ENCODE results near the gene HSF2BP.
"Not testable (repeated sequence)": the region's sequence is repeated elsewhere in the genome, so short reads cannot be mapped to it uniquely, and the experiment has no call there.

Gene HSF2BP

GRCh38 chr21:43653626-43654025 lies 5.7 kb downstream of the HSF2BP start:
- Histone ChIP-seq H3K79me1 (ENCODE audit: low read length) (no peaks in the 10 kb centered on the region), H4K8ac (ENCODE audit: low read depth, low read length) (no peak overlapping the region), H2AK5ac (ENCODE audit: low read length) (no peak overlapping the region), H3K4me3 (ENCODE audit: low read depth, low read length) (no peak overlapping the region), H2AFZ (ENCODE audit: insufficient read depth, low read length, poor library complexity) (no peak overlapping the region), H3K18ac (ENCODE audit: low read length) (no peak overlapping the region), H3K14ac (ENCODE audit: low read length) (no peak overlapping the region), H3K4ac (ENCODE audit: low read depth, low read length) (no peak overlapping the region), H2BK12ac (ENCODE audit: low read length) (no peak overlapping the region), H3K36me3 (ENCODE audit: control insufficient read depth in 1 of 2, insufficient read depth in 2 of 2, low read length in 2 of 2) (no peaks in the 10 kb centered on the region), H3K23ac (ENCODE audit: low read length) (no peak overlapping the region), H3K27me3 (ENCODE audit: insufficient read depth, low read length) (no peaks in the 10 kb centered on the region), H3K79me2 (ENCODE audit: control insufficient read depth, insufficient read depth, low read length, poor library complexity) (no peaks in the 10 kb centered on the region), H4K91ac (ENCODE audit: low read depth, low read length) (no peak overlapping the region), H3K4me1 (ENCODE audit: control insufficient read depth in 1 of 2, insufficient read depth in 2 of 2, low read length in 2 of 2) (peaks cover under 1 to 3% of the 10 kb centered on the region in 2 experiments), H2BK5ac (ENCODE audit: low read depth, low read length, poor library complexity) (no peak overlapping the region), H3K27ac (ENCODE audit: low read depth, low read length) (no peak overlapping the region), H3K4me2 (ENCODE audit: low read length) (no peak overlapping the region), H3K9ac (ENCODE audit: low read length) (no peak overlapping the region), H4K12ac (ENCODE audit: low read depth, low read length) (no peak overlapping the region), H2BK120ac (ENCODE audit: insufficient read depth, low read length, poor library complexity) (no peak overlapping the region), H3K9me3 (ENCODE audit: insufficient read depth, low read depth, low read length) (no peaks in the 10 kb centered on the region)
- no CpG with 5 or more reads among the region's 6 CpGs for WGBS (ENCODE audit: extremely low coverage, insufficient coverage, insufficient read length)
- DNase-seq, result no peak

- H4K91ac ChIP-seq (ENCODE audit: low read depth, low read length), result no peak overlapping the region
- no peaks in the 10 kb centered on the region for H3K27me3 ChIP-seq (ENCODE audit: insufficient read depth, low read length)
- no peak overlapping the region for H3K4me3 ChIP-seq (ENCODE audit: low read depth, low read length)
- no peak overlapping the region for H3K18ac ChIP-seq (ENCODE audit: low read length)
- H3K27ac ChIP-seq (ENCODE audit: low read depth, low read length), result no peak overlapping the region
- H3K4me1 ChIP-seq (ENCODE audit: control insufficient read depth in 1 of 2, insufficient read depth in 2 of 2, low read length in 2 of 2), result peaks cover 0 to 3% of the 10 kb centered on the region in 2 experiments
- H3K23ac ChIP-seq (ENCODE audit: low read length), result no peak overlapping the region
- H3K9ac ChIP-seq (ENCODE audit: low read length), result no peak overlapping the region
- H4K12ac ChIP-seq (ENCODE audit: low read depth, low read length), result no peak overlapping the region
- H2BK5ac ChIP-seq (ENCODE audit: low read depth, low read length, poor library complexity), result no peak overlapping the region
- H4K8ac ChIP-seq (ENCODE audit: low read depth, low read length), result no peak overlapping the region
- no peak overlapping the region for H3K4me2 ChIP-seq (ENCODE audit: low read length)
- no peak overlapping the region for H2AFZ ChIP-seq (ENCODE audit: insufficient read depth, low read length, poor library complexity)
- H2BK120ac ChIP-seq (ENCODE audit: insufficient read depth, low read length, poor library complexity), result no peak overlapping the region
- no peaks in the 10 kb centered on the region for H3K36me3 ChIP-seq (ENCODE audit: control insufficient read depth in 1 of 2, insufficient read depth in 2 of 2, low read length in 2 of 2)
- H3K79me2 ChIP-seq (ENCODE audit: control insufficient read depth, insufficient read depth, low read length, poor library complexity), result no peaks in the 10 kb centered on the region
- no peak overlapping the region for H2AK5ac ChIP-seq (ENCODE audit: low read length)
- no CpG with 5 or more reads among the region's 6 CpGs for WGBS (ENCODE audit: extremely low coverage, insufficient coverage, insufficient read length)
- no peak for DNase-seq
- no peak overlapping the region for H2BK12ac ChIP-seq (ENCODE audit: low read length)
- H3K9me3 ChIP-seq (ENCODE audit: insufficient read depth, low read depth, low read length), result no peaks in the 10 kb centered on the region
- H3K79me1 ChIP-seq (ENCODE audit: low read length), result no peaks in the 10 kb centered on the region
- H3K14ac ChIP-seq (ENCODE audit: low read length), result no peak overlapping the region
- no peak overlapping the region for H3K4ac ChIP-seq (ENCODE audit: low read depth, low read length)
Observed at GRCh38 chr21:43652616-43653015, 6.7 kb downstream of the HSF2BP start.

DNA sequence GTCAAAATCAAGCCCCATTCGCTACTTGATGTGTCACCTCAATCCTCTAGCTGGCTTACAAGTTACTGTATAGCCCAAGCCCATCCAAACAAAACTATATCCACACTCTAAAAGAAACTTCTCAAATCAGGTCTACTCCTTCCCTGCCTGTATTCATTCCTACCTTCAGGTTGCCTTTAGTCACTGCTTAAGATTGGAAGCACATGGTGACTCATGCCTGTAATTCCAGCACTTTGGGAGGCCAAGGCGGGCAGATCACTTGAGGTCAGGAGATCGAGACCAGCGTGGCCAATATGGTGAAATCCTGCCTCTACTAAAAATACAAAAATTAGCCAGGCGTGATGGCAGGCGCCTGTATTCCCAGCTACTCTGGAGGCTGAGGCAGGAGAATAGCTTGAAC lies 7.4 kb downstream of the HSF2BP start:
- not testable (repeated sequence) for H3K79me1 ChIP-seq (ENCODE audit: low read length); H3K79me2 ChIP-seq (ENCODE audit: control insufficient read depth, insufficient read depth, low read length, poor library complexity); H2AK5ac ChIP-seq (ENCODE audit: low read length); H2BK5ac ChIP-seq (ENCODE audit: low read depth, low read length, poor library complexity); H4K12ac ChIP-seq (ENCODE audit: low read depth, low read length); H3K9me3 ChIP-seq (ENCODE audit: insufficient read depth, low read depth, low read length); H4K91ac ChIP-seq (ENCODE audit: low read depth, low read length); H3K4me3 ChIP-seq (ENCODE audit: low read depth, low read length); H2BK12ac ChIP-seq (ENCODE audit: low read length); H2AFZ ChIP-seq (ENCODE audit: insufficient read depth, low read length, poor library complexity); H3K27ac ChIP-seq (ENCODE audit: low read depth, low read length); H4K8ac ChIP-seq (ENCODE audit: low read depth, low read length); H3K4ac ChIP-seq (ENCODE audit: low read depth, low read length); H3K18ac ChIP-seq (ENCODE audit: low read length); H3K9ac ChIP-seq (ENCODE audit: low read length); H3K23ac ChIP-seq (ENCODE audit: low read length); H3K4me1 ChIP-seq (ENCODE audit: control insufficient read depth in 1 of 2, insufficient read depth in 2 of 2, low read length in 2 of 2); H3K4me2 ChIP-seq (ENCODE audit: low read length); H2BK120ac ChIP-seq (ENCODE audit: insufficient read depth, low read length, poor library complexity); H3K14ac ChIP-seq (ENCODE audit: low read length); H3K27me3 ChIP-seq (ENCODE audit: insufficient read depth, low read length); H3K36me3 ChIP-seq (ENCODE audit: control insufficient read depth in 1 of 2, insufficient read depth in 2 of 2, low read length in 2 of 2)
- DNase-seq, result peak; percentile 16 to 45
- no CpG with 5 or more reads among the region's 6 CpGs for WGBS (ENCODE audit: extremely low coverage, insufficient coverage, insufficient read length)

GRCh38 chr21:43648171-43648570 lies 11.1 kb downstream of the HSF2BP start:
- peaks cover 0 to 2% of the 10 kb centered on the region in 2 experiments for H3K4me1 ChIP-seq (ENCODE audit: control insufficient read depth in 1 of 2, insufficient read depth in 2 of 2, low read length in 2 of 2)
- H3K4me2 ChIP-seq (ENCODE audit: low read length), result no peak overlapping the region
- no peak overlapping the region for H3K4ac ChIP-seq (ENCODE audit: low read depth, low read length)
- no peak overlapping the region for H2BK5ac ChIP-seq (ENCODE audit: low read depth, low read length, poor library complexity)
- peaks cover 3% of the 10 kb centered on the region for H3K79me1 ChIP-seq (ENCODE audit: low read length)
- no peak overlapping the region for H3K9ac ChIP-seq (ENCODE audit: low read length)
- H2BK12ac ChIP-seq (ENCODE audit: low read length), result no peak overlapping the region
- no peak overlapping the region for H3K23ac ChIP-seq (ENCODE audit: low read length)
- H3K36me3 ChIP-seq (ENCODE audit: control insufficient read depth in 1 of 2, insufficient read depth in 2 of 2, low read length in 2 of 2), result no peaks in the 10 kb centered on the region
- H3K14ac ChIP-seq (ENCODE audit: low read length), result no peak overlapping the region
- H2BK120ac ChIP-seq (ENCODE audit: insufficient read depth, low read length, poor library complexity), result no peak overlapping the region
- H2AFZ ChIP-seq (ENCODE audit: insufficient read depth, low read length, poor library complexity), result no peak overlapping the region
- no peaks in the 10 kb centered on the region for H3K9me3 ChIP-seq (ENCODE audit: insufficient read depth, low read depth, low read length)
- no peaks in the 10 kb centered on the region for H3K79me2 ChIP-seq (ENCODE audit: control insufficient read depth, insufficient read depth, low read length, poor library complexity)
- no peak overlapping the region for H4K91ac ChIP-seq (ENCODE audit: low read depth, low read length)
- WGBS (ENCODE audit: extremely low coverage, insufficient coverage, insufficient read length), result no CpG with 5 or more reads among the region's 9 CpGs
- no peak overlapping the region for H3K27ac ChIP-seq (ENCODE audit: low read depth, low read length)
- no peak overlapping the region for H3K4me3 ChIP-seq (ENCODE audit: low read depth, low read length)
- H4K12ac ChIP-seq (ENCODE audit: low read depth, low read length), result no peak overlapping the region
- no peak overlapping the region for H3K18ac ChIP-seq (ENCODE audit: low read length)
- DNase-seq, result no peak
- H4K8ac ChIP-seq (ENCODE audit: low read depth, low read length), result no peak overlapping the region
- H2AK5ac ChIP-seq (ENCODE audit: low read length), result peak overlapping the region; percentile 3
- H3K27me3 ChIP-seq (ENCODE audit: insufficient read depth, low read length), result no peaks in the 10 kb centered on the region
